ENCODE results near the gene LHFPL5. TPM values are rescaled to one million over a fixed set of nuclear protein-coding genes. Genes with fewer than 3 reads are reported as not detected.

Gene LHFPL5
- not detected for total RNA-seq

GRCh38 chr6:35804996-35805736, at the start of gene LHFPL5:
LHFPL5 (plus strand) TSS chr6:35805352; CDS start chr6:35805671, 319 bp downstream.

GRCh38 chr6:35776364-35777215, 28.6 kb upstream of the LHFPL5 start, which contains the start of gene CLPSL2:
CLPSL2 (plus strand) TSS chr6:35776598; CDS start chr6:35776619, 21 bp downstream.

GRCh38 chr6:35780719-35781118, 24.4 kb upstream of the LHFPL5 start, which contains the start of gene CLPSL1:
CLPSL1 (plus strand) TSS chr6:35781019; CDS start chr6:35781111, 92 bp downstream.

Other genes with a start within 250 kb of the LHFPL5 start
- 10 to 100 TPM; 65.5 to 65.6 TPM for gene FKBP5, start 116.4 kb upstream of the LHFPL5 start, total RNA-seq
- 1 to 10 TPM; 1.3 to 1.7 TPM for gene ARMC12, start 68.3 kb upstream of the LHFPL5 start, total RNA-seq
- gene CLPSL2, start 28.8 kb upstream of the LHFPL5 start, total RNA-seq, result not detected
- gene CLPSL1, start 24.3 kb upstream of the LHFPL5 start, total RNA-seq, result not detected
- gene CLPS, start 8.0 kb upstream of the LHFPL5 start, total RNA-seq, result not detected
- 10 to 100 TPM; 69.9 to 70.9 TPM for gene SRPK1, start 115.7 kb downstream of the LHFPL5 start, total RNA-seq
- gene SLC26A8, start 219.3 kb downstream of the LHFPL5 start, total RNA-seq, result not detected
- gene MAPK14, start 222.5 kb downstream of the LHFPL5 start, total RNA-seq, result 10 to 100 TPM; 59.7 to 60.2 TPM

All from activated naive CD4-positive, alpha-beta T cell treated with anti-CD3 and anti-CD28 coated beads, Interleukin-2, amount 10 ng/mL, durations not matched to agents 5 hours and 36 hours (primary cell).